HepG2 (cell line): ENCODE results near the gene JAGN1. TPM values are rescaled to one million over a fixed set of nuclear protein-coding genes. Genes with fewer than 3 reads are reported as not detected.

ENCODE experiments used
- EEA1 ChIP-seq: sonication (generic); formaldehyde crosslinking; IDR thresholded peaks from 2 replicates; pipeline ENCODE4 v1.5.1; 2020; ENCODE audit warnings: mild to moderate bottlenecking, missing genetic modification reagents, borderline replicate concordance
- ELF1 ChIP-seq: sonication (generic); formaldehyde crosslinking; IDR thresholded peaks from 2 replicates; pipeline ENCODE4 v1.4.0; 2020; ENCODE audit warnings: missing genetic modification reagents
- FOXC1 ChIP-seq: sonication (generic); formaldehyde crosslinking; IDR thresholded peaks from 2 replicates; pipeline ENCODE4 v1.8.0; 2022; ENCODE audit warnings: mild to moderate bottlenecking, missing genetic modification reagents, borderline replicate concordance
- GTF3A ChIP-seq: sonication (generic); formaldehyde crosslinking; conservative IDR thresholded peaks from 2 replicates; pipeline ENCODE4 v1.4.0; 2020; ENCODE audit warnings: mild to moderate bottlenecking, missing genetic modification reagents
- JARID2 ChIP-seq: sonication (generic); formaldehyde crosslinking; IDR thresholded peaks from 2 replicates; pipeline ENCODE4 v1.8.1; 2023; ENCODE audit warnings: missing genetic modification reagents, inconsistent platforms; ENCODE audit not compliant: insufficient replicate concordance
- NR2C2 ChIP-seq: sonication (generic); formaldehyde crosslinking; IDR thresholded peaks from 2 replicates; pipeline ENCODE4 v1.4.0; 2020; ENCODE audit warnings: missing genetic modification reagents, mild to moderate bottlenecking, moderate library complexity, borderline replicate concordance
- RFX1 ChIP-seq: fragments of 450-650 bp; IDR thresholded peaks from 2 replicates; pipeline ENCODE4 v1.6.1; 2017
- SNRNP70 ChIP-seq: fragments of 200-400 bp; formaldehyde crosslinking; IDR thresholded peaks from 2 replicates; pipeline ENCODE4 v1.6.1; 2017; ENCODE audit warnings: mild to moderate bottlenecking, low read depth, low read length, moderate library complexity
- TARDBP ChIP-seq: sonication (generic); formaldehyde crosslinking; IDR thresholded peaks from 2 replicates; pipeline ENCODE4 v1.8.0; 2022; ENCODE audit warnings: mild to moderate bottlenecking, missing genetic modification reagents
- TSC22D2 ChIP-seq: sonication (generic); formaldehyde crosslinking; IDR thresholded peaks from 2 replicates; pipeline ENCODE4 v1.5.1; 2020; ENCODE audit warnings: missing genetic modification reagents, mild to moderate bottlenecking, borderline replicate concordance
- ZC3H13 ChIP-seq: sonication (generic); formaldehyde crosslinking; IDR thresholded peaks from 2 replicates; pipeline ENCODE4 v1.8.1; 2023; ENCODE audit warnings: mild to moderate bottlenecking, missing genetic modification reagents, moderate library complexity
- ZNF230 ChIP-seq: sonication (generic); formaldehyde crosslinking; IDR thresholded peaks from 2 replicates; pipeline ENCODE4 v1.4.0; 2020; ENCODE audit warnings: mild to moderate bottlenecking, missing genetic modification reagents
- ZNF383 ChIP-seq: sonication (generic); formaldehyde crosslinking; IDR thresholded peaks from 2 replicates; pipeline ENCODE4 v1.4.0; 2020; ENCODE audit warnings: missing genetic modification reagents, mild to moderate bottlenecking, borderline replicate concordance
- ZNF468 ChIP-seq: sonication (generic); formaldehyde crosslinking; IDR thresholded peaks from 2 replicates; pipeline ENCODE4 v1.8.0; 2022; ENCODE audit warnings: mild to moderate bottlenecking, moderate library complexity, missing genetic modification reagents
- ZNF7 ChIP-seq: IDR thresholded peaks from 2 replicates; pipeline ENCODE4 v1.6.1; 2016; ENCODE audit warnings: missing biosample characterization, missing genetic modification reagents
- polyA plus RNA-seq, 8 experiments: library from polyadenylated mRNA; depleted of rRNA in 3 of 8; stranded (reverse) in 7 of 8; unstranded in 1 of 8; fragments of >200 nt; fragmentation: Illumina TruSeq in 4 of 8; extraction: Trizol in 4 of 8; gene quantifications; 2 replicates each; pipeline versions ENCODE4 v1.2.1 to v1.2.3, GENCODE V29; 2011 to 2016; ENCODE audit warnings: low read depth in 4 of 8, missing spikeins in 1 of 8, mixed read lengths in 1 of 8; ENCODE audit not compliant: insufficient read depth in 1 of 8
- total RNA-seq, 5 experiments: library from RNA; depleted of rRNA; stranded (reverse); fragments of >200 nt; fragmentation: Illumina TruSeq; extraction: Trizol; gene quantifications; 2 replicates each; pipeline ENCODE4 v1.2.3, GENCODE V29; 2016; ENCODE audit warnings: low read depth in 1 of 5
- TF ChIP-seq, protein P1 (sequence below): sonication (generic); formaldehyde crosslinking; IDR thresholded peaks from 2 replicates; pipeline ENCODE4 v1.4.0; 2020; ENCODE audit warnings: missing genetic modification reagents
- TF ChIP-seq, protein P2 (sequence below): sonication (generic); formaldehyde crosslinking; IDR thresholded peaks from 2 replicates; pipeline ENCODE4; 2020; ENCODE audit warnings: missing genetic modification reagents, mild to moderate bottlenecking, borderline replicate concordance
- TF ChIP-seq, protein P3 (sequence below): sonication (generic); formaldehyde crosslinking; IDR thresholded peaks from 2 replicates; pipeline ENCODE4 v1.4.0; 2020; ENCODE audit warnings: missing genetic modification reagents
- TF ChIP-seq, protein P4 (sequence below): sonication (generic); formaldehyde crosslinking; IDR thresholded peaks from 2 replicates; pipeline ENCODE4 v1.4.0; 2020; ENCODE audit warnings: missing genetic modification reagents

Gene JAGN1
- total and polyA plus RNA-seq, 2 of the 13 experiments (the other 11 are each of a cell fraction or from before 2014, with no cell fraction given) = 49.9 to 50.9 TPM

DNA sequence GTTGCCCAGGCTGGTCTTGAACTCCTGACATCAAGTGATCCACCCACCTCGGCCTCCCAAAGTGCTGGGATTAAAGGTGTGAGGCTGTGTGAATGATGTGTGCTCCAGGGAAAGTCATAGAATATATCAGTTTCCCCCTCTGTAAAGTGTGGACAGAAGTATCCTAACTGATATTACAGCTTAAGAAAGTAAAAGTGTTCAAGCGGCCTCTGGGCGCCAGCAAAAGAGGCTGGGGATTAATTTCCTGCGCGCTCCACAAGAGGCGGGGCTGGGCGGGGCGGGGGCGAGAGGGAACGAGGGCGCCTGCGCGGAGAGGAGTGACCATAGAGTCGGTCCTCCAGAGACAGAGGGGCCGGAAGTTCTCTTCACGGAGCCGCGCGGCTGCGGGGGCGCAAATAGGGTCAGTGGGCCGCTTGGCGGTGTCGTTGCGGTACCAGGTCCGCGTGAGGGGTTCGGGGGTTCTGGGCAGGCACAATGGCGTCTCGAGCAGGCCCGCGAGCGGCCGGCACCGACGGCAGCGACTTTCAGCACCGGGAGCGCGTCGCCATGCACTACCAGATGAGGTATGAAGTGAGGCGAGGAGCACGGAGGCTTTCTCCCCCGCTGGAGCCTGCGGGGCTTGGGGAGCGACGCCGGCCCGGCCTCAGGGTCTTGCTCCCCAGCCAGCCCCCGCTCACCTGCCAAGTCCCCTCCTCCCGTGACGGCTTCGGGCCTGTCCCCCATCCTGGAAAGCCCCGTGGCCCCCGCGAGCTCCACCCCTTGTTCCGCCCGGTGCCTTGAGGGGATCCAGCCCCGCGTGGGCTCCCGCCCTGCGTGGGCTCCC, at the start of gene JAGN1 (continued):
- TF ChIP-seq FOXC1 (CRISPR knock-in tag) (peak; percentile 79), ZNF230 (peak; percentile 88), GTF3A (CRISPR knock-in tag) (no peak), ZNF468 (CRISPR knock-in tag) (peak; percentile 90; the same call in 1 of the 2 replicates), NR2C2 (CRISPR knock-in tag) (peak; percentile 86), TARDBP (CRISPR knock-in tag) (peak; percentile 84), TSC22D2 (peak; percentile 70; the same call in 1 of the 2 replicates), EEA1 (CRISPR knock-in tag) (peak; percentile 63; the same call in 1 of the 2 replicates), JARID2 (CRISPR knock-in tag) (peak; percentile 45), RFX1 (no peak), ZNF7 (CRISPR knock-in tag) (no peak), ZC3H13 (CRISPR knock-in tag) (no peak), ZNF383 (CRISPR knock-in tag) (0 out of 2 replicates have a peak, but pooled peaks have one; percentile 79), SNRNP70 (no peak), ELF1 (CRISPR knock-in tag) (peak; percentile 83)
- TF ChIP-seq, protein P1, sequence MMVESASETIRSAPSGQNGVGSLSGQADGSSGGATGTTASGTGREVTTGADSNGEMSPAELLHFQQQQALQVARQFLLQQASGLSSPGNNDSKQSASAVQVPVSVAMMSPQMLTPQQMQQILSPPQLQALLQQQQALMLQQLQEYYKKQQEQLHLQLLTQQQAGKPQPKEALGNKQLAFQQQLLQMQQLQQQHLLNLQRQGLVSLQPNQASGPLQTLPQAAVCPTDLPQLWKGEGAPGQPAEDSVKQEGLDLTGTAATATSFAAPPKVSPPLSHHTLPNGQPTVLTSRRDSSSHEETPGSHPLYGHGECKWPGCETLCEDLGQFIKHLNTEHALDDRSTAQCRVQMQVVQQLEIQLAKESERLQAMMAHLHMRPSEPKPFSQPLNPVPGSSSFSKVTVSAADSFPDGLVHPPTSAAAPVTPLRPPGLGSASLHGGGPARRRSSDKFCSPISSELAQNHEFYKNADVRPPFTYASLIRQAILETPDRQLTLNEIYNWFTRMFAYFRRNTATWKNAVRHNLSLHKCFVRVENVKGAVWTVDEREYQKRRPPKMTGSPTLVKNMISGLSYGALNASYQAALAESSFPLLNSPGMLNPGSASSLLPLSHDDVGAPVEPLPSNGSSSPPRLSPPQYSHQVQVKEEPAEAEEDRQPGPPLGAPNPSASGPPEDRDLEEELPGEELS (CRISPR knock-in tag) = no peak
- TF ChIP-seq, protein P2, sequence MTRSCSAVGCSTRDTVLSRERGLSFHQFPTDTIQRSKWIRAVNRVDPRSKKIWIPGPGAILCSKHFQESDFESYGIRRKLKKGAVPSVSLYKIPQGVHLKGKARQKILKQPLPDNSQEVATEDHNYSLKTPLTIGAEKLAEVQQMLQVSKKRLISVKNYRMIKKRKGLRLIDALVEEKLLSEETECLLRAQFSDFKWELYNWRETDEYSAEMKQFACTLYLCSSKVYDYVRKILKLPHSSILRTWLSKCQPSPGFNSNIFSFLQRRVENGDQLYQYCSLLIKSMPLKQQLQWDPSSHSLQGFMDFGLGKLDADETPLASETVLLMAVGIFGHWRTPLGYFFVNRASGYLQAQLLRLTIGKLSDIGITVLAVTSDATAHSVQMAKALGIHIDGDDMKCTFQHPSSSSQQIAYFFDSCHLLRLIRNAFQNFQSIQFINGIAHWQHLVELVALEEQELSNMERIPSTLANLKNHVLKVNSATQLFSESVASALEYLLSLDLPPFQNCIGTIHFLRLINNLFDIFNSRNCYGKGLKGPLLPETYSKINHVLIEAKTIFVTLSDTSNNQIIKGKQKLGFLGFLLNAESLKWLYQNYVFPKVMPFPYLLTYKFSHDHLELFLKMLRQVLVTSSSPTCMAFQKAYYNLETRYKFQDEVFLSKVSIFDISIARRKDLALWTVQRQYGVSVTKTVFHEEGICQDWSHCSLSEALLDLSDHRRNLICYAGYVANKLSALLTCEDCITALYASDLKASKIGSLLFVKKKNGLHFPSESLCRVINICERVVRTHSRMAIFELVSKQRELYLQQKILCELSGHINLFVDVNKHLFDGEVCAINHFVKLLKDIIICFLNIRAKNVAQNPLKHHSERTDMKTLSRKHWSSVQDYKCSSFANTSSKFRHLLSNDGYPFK (CRISPR knock-in tag) = peak; percentile 75; the same call in 1 of the 2 replicates
- TF ChIP-seq, protein P3, sequence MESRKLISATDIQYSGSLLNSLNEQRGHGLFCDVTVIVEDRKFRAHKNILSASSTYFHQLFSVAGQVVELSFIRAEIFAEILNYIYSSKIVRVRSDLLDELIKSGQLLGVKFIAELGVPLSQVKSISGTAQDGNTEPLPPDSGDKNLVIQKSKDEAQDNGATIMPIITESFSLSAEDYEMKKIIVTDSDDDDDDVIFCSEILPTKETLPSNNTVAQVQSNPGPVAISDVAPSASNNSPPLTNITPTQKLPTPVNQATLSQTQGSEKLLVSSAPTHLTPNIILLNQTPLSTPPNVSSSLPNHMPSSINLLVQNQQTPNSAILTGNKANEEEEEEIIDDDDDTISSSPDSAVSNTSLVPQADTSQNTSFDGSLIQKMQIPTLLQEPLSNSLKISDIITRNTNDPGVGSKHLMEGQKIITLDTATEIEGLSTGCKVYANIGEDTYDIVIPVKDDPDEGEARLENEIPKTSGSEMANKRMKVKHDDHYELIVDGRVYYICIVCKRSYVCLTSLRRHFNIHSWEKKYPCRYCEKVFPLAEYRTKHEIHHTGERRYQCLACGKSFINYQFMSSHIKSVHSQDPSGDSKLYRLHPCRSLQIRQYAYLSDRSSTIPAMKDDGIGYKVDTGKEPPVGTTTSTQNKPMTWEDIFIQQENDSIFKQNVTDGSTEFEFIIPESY (CRISPR knock-in tag) = 0 out of 2 replicates have a peak, but pooled peaks have one; percentile 10
- TF ChIP-seq, protein P4, sequence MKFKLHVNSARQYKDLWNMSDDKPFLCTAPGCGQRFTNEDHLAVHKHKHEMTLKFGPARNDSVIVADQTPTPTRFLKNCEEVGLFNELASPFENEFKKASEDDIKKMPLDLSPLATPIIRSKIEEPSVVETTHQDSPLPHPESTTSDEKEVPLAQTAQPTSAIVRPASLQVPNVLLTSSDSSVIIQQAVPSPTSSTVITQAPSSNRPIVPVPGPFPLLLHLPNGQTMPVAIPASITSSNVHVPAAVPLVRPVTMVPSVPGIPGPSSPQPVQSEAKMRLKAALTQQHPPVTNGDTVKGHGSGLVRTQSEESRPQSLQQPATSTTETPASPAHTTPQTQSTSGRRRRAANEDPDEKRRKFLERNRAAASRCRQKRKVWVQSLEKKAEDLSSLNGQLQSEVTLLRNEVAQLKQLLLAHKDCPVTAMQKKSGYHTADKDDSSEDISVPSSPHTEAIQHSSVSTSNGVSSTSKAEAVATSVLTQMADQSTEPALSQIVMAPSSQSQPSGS (CRISPR knock-in tag) = 0 out of 2 replicates have a peak, but pooled peaks have one; percentile 43
